Measurements from ENCODE around the gene GDPD4. TPM values are rescaled to one million over a fixed set of nuclear protein-coding genes. Genes with fewer than 3 reads are reported as not detected.

Gene GDPD4
- total and polyA plus RNA-seq, 9 of the 15 experiments (the other 6 are each of a cell fraction or from before 2014, with no cell fraction given): 0.40 TPM; not detected in 8

- no peak for TF ChIP-seq ZNF263 (CRISPR knock-in tag; IDR thresholded peaks at IDR 0.05; ENCODE audit: borderline replicate concordance)
- TF ChIP-seq ZNF282 (CRISPR knock-in tag; IDR thresholded peaks at IDR 0.05): no peak
- no peak for TF ChIP-seq RBM22 (IDR thresholded peaks at IDR 0.05; ENCODE audit: low read depth, low read length, poor library complexity, severe bottlenecking)
- no peak for TF ChIP-seq THAP7 (CRISPR knock-in tag; IDR thresholded peaks at IDR 0.05)
- TF ChIP-seq ADNP (tag; IDR thresholded peaks at IDR 0.05): no peak
- TF ChIP-seq ZBTB33 (CRISPR knock-in tag; IDR thresholded peaks at IDR 0.05): no peak
- no peak for TF ChIP-seq RHOXF2B (CRISPR knock-in tag; conservative IDR thresholded peaks at IDR 0.05)
- no peak for TF ChIP-seq ZNF133 (CRISPR knock-in tag; IDR thresholded peaks at IDR 0.05)
- TF ChIP-seq MTF1 (CRISPR knock-in tag; IDR thresholded peaks at IDR 0.05; ENCODE audit: borderline replicate concordance): no peak
- TF ChIP-seq ZNF830 (CRISPR knock-in tag; IDR thresholded peaks at IDR 0.05): no peak
- TF ChIP-seq DNMT1 (IDR thresholded peaks at IDR 0.05): no peak
- TF ChIP-seq ELF1 (tag; IDR thresholded peaks at IDR 0.05): no peak
- no peak for TF ChIP-seq STAG1 (CRISPR knock-in tag; IDR thresholded peaks at IDR 0.05; ENCODE audit: borderline replicate concordance)
- no peak for TF ChIP-seq ZNF764 (CRISPR knock-in tag; IDR thresholded peaks at IDR 0.05; ENCODE audit: low read depth)
- TF ChIP-seq CBX8 (IDR thresholded peaks at IDR 0.05; ENCODE audit: borderline replicate concordance, extremely low read depth, low read depth, low read length, poor library complexity, severe bottlenecking): no peak
- TF ChIP-seq ZNF41 (CRISPR knock-in tag; conservative IDR thresholded peaks at IDR 0.05): no peak
- no peak for TF ChIP-seq ZNF311 (CRISPR knock-in tag; IDR thresholded peaks at IDR 0.05)
- TF ChIP-seq BCL6 (CRISPR knock-in tag; IDR thresholded peaks at IDR 0.05): no peak
- TF ChIP-seq ZNF699 (CRISPR knock-in tag; IDR thresholded peaks at IDR 0.05; ENCODE audit: insufficient replicate concordance): no peak
- TF ChIP-seq HOMEZ (CRISPR knock-in tag; IDR thresholded peaks at IDR 0.05): no peak
- TF ChIP-seq NR1H2 (CRISPR knock-in tag; IDR thresholded peaks at IDR 0.05): no peak
- no peak for TF ChIP-seq ZNF655 (CRISPR knock-in tag; IDR thresholded peaks at IDR 0.05)
- no peak for TF ChIP-seq ZBTB7A (IDR thresholded peaks at IDR 0.05; ENCODE audit: borderline replicate concordance, control insufficient read depth, low read depth, low read length)
- peak; percentile 67; the same call in 1 of the 2 replicates for TF ChIP-seq ZEB2 (IDR thresholded peaks at IDR 0.05)
- TF ChIP-seq RBM17 (IDR thresholded peaks at IDR 0.05; ENCODE audit: borderline replicate concordance, low read depth, low read length): no peak
- no peak for TF ChIP-seq ZNF695 (CRISPR knock-in tag; IDR thresholded peaks at IDR 0.05)
Observed at GRCh38 chr11:77302752-77303151, 1.3 kb upstream of the GDPD4 start (continued).
